Measurements from ENCODE around the gene CDC73. TPM values are rescaled to one million over a fixed set of nuclear protein-coding genes. Genes with fewer than 3 reads are reported as not detected.
A peak's percentile ranks its signal among the peaks of the same experiment; 100 is the strongest.

Gene CDC73
- total RNA-seq, 1 donor from 2014 or later, result 20.1 TPM

- Histone ChIP-seq H3K27me3 (ENCODE audit: control insufficient read depth, insufficient read depth, low read length) (no peaks in the 10 kb centered on the region), H3K4me3 (ENCODE audit: low read depth, low read length) (no peak overlapping the region), H3K36me3 (ENCODE audit: control insufficient read depth, insufficient read depth, low read length) (no peaks in the 10 kb centered on the region)
- no peak for TF ChIP-seq CTCF (IDR thresholded peaks at IDR 0.05; ENCODE audit: insufficient read depth, low read length, poor library complexity, severe bottlenecking)
- no peak for DNase-seq (ENCODE audit: low read depth)
These were observed 35.5 kb upstream of the CDC73 start for GRCh38 chr1:193086342-193086741.

- no peaks in the 10 kb centered on the region for H3K27me3 ChIP-seq (ENCODE audit: control insufficient read depth, insufficient read depth, low read length)
- TF ChIP-seq CTCF (IDR thresholded peaks at IDR 0.05; ENCODE audit: insufficient read depth, low read length, poor library complexity, severe bottlenecking), result no peak
- H3K36me3 ChIP-seq (ENCODE audit: control insufficient read depth, insufficient read depth, low read length), result no peaks in the 10 kb centered on the region
- H3K4me3 ChIP-seq (ENCODE audit: low read depth, low read length), result no peak overlapping the region
- DNase-seq (ENCODE audit: low read depth), result no peak
These were observed 33.9 kb upstream of the CDC73 start for GRCh38 chr1:193087893-193088292.

- no peaks in the 10 kb centered on the region for H3K27me3 ChIP-seq (ENCODE audit: control insufficient read depth, insufficient read depth, low read length)
- no peak for TF ChIP-seq CTCF (IDR thresholded peaks at IDR 0.05; ENCODE audit: insufficient read depth, low read length, poor library complexity, severe bottlenecking)
- no peak overlapping the region for H3K4me3 ChIP-seq (ENCODE audit: low read depth, low read length)
- DNase-seq (ENCODE audit: low read depth), result no peak
- no peaks in the 10 kb centered on the region for H3K36me3 ChIP-seq (ENCODE audit: control insufficient read depth, insufficient read depth, low read length)
These were observed 31.0 kb upstream of the CDC73 start for GRCh38 chr1:193090865-193091264.

- Histone ChIP-seq H3K4me3 (ENCODE audit: low read depth, low read length) (no peak overlapping the region), H3K36me3 (ENCODE audit: control insufficient read depth, insufficient read depth, low read length) (no peaks in the 10 kb centered on the region), H3K27me3 (ENCODE audit: control insufficient read depth, insufficient read depth, low read length) (no peaks in the 10 kb centered on the region)
- TF ChIP-seq CTCF (IDR thresholded peaks at IDR 0.05; ENCODE audit: insufficient read depth, low read length, poor library complexity, severe bottlenecking), result no peak
- DNase-seq (ENCODE audit: low read depth), result no peak
These were observed 27.7 kb upstream of the CDC73 start for GRCh38 chr1:193094112-193094511.

- no peaks in the 10 kb centered on the region for H3K27me3 ChIP-seq (ENCODE audit: control insufficient read depth, insufficient read depth, low read length)
- H3K4me3 ChIP-seq (ENCODE audit: low read depth, low read length), result no peak overlapping the region
- DNase-seq (ENCODE audit: low read depth), result no peak
- H3K36me3 ChIP-seq (ENCODE audit: control insufficient read depth, insufficient read depth, low read length), result no peaks in the 10 kb centered on the region
- no peak for TF ChIP-seq CTCF (IDR thresholded peaks at IDR 0.05; ENCODE audit: insufficient read depth, low read length, poor library complexity, severe bottlenecking)
These were observed 19.2 kb upstream of the CDC73 start for GRCh38 chr1:193102662-193103061.

GRCh38 chr1:193103759-193104501 is 17.9 kb upstream of the CDC73 start:
- Histone ChIP-seq H3K27me3 (ENCODE audit: control insufficient read depth, insufficient read depth, low read length) (no peaks in the 10 kb centered on the region), H3K36me3 (ENCODE audit: control insufficient read depth, insufficient read depth, low read length) (no peaks in the 10 kb centered on the region), H3K4me3 (ENCODE audit: low read depth, low read length) (peak overlapping the region; percentile 90)
- DNase-seq (ENCODE audit: low read depth), result no peak
- TF ChIP-seq CTCF (IDR thresholded peaks at IDR 0.05; ENCODE audit: insufficient read depth, low read length, poor library complexity, severe bottlenecking), result no peak

Measured in kidney epithelial cell (primary cell).